ENCODE results near the gene ZNF175. TPM values are rescaled to one million over a fixed set of nuclear protein-coding genes. Genes with fewer than 3 reads are reported as not detected.

ZNF175 gene
- total RNA-seq (1 to 10 TPM; 4.5 to 5.1 TPM), total RNA-seq (7.3 to 17.0 reads per million in 2 donors)

DNA sequence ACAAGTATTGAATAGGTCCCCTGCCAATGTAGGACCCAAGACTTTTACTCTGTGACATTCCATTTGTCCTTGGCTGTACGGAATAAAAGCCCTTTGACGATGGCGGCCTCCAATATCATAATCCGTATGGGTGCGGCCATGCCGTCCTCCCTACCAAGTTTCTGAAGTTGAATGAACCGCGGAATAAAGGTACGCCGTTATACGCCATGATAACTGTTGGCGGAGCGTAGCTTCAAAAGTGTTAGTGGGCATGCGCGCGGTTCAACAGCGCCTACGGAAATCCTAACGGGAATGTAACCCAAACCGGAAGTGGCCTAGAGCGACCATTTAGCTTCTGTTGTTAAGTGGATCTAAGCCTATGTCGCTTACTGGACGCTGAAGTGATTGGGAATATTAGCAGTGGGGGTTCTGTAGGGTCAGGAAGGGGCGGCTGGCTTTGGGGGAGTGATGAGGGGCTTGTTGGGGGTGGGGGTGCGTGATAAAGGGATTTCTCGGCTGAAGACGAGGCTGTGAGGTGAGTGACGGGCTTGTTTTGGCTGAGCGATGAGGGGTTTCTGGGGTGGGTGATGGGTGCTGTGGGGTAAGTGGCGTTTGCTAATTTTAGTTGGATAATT, at the start of gene ZNF175:
TSS of gene ZNF175 (plus strand) at position 322 of the 614 bp plus-strand sequence. CDS start 2,047 bp downstream, outside the sequence.
- no peaks in the 10 kb centered on the region for H3K9me3 ChIP-seq (ENCODE audit: control insufficient read depth, low read length, poor library complexity, severe bottlenecking)
- peak within 1 kb of the TSS; percentile 95 for H3K4me3 Mint-ChIP-seq
- H3K27me3 Mint-ChIP-seq = peaks cover 9% of the 10 kb centered on the region
- H3K27ac Mint-ChIP-seq = peak within 1 kb of the TSS; percentile 27
- no peaks in the 10 kb centered on the region for H3K36me3 Mint-ChIP-seq (ENCODE audit: low read depth)
- peak; percentile 96 for ATAC-seq
- DNase-seq = peak; percentile 54 to 69 (median 57)
- peaks cover 20% of the 10 kb centered on the region for H3K4me1 Mint-ChIP-seq

DNA sequence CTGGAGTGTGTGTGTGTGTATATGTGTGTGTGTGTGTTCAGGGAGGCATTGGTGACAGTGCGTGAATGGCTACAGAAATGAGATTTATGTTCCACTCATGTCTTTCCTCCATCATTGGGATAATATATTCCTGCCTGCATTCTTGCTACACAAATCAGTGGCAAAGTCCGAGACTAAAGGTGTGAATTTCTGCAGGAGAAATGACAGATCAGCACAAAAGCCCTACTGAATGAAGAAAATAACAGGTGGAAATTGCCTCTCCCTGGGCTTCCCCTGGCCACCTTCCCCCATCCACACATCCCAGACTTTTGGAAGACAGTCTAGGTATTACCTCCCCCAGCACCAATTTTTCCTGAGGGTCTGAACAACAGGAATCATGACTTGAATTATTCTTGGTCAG, 49.7 kb upstream of the ZNF175 start:
- ATAC-seq (no peak), DNase-seq (no peak)
- no peaks in the 10 kb centered on the region for H3K9me3 ChIP-seq (ENCODE audit: control insufficient read depth, low read length, poor library complexity, severe bottlenecking)
- no peak overlapping the region for H3K4me3 Mint-ChIP-seq
- peaks cover 10% of the 10 kb centered on the region for H3K36me3 Mint-ChIP-seq (ENCODE audit: low read depth)
- peaks cover 65% of the 10 kb centered on the region for H3K27me3 Mint-ChIP-seq
- H3K4me1 Mint-ChIP-seq = no peaks in the 10 kb centered on the region
- no peak overlapping the region for H3K27ac Mint-ChIP-seq

DNA sequence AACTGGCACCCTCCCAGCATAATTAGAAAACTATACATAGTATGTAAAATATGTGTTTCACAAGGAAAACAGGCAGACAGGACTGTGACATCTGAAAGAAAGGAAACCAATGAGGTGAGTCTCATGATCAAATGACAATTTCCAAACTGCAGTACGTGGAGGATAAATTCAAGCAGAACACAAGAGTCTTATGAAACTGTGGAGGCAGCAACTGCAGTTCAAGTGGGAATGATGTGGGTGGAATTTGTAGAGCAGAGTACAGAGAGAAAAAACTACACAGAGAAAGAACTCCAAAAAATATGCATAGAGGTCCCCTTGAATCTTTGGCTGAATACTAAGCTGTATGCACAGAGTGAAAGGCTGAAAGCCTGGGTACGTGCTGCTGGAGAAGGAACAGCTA, 49.3 kb upstream of the ZNF175 start:
- Mint-ChIP-seq H3K36me3 (ENCODE audit: low read depth) (peaks cover 10% of the 10 kb centered on the region), H3K27me3 (peaks cover 65% of the 10 kb centered on the region), H3K27ac (no peak overlapping the region), H3K4me1 (no peaks in the 10 kb centered on the region), H3K4me3 (no peak overlapping the region)
- no peak for ATAC-seq
- no peaks in the 10 kb centered on the region for H3K9me3 ChIP-seq (ENCODE audit: control insufficient read depth, low read length, poor library complexity, severe bottlenecking)
- DNase-seq = no peak

DNA sequence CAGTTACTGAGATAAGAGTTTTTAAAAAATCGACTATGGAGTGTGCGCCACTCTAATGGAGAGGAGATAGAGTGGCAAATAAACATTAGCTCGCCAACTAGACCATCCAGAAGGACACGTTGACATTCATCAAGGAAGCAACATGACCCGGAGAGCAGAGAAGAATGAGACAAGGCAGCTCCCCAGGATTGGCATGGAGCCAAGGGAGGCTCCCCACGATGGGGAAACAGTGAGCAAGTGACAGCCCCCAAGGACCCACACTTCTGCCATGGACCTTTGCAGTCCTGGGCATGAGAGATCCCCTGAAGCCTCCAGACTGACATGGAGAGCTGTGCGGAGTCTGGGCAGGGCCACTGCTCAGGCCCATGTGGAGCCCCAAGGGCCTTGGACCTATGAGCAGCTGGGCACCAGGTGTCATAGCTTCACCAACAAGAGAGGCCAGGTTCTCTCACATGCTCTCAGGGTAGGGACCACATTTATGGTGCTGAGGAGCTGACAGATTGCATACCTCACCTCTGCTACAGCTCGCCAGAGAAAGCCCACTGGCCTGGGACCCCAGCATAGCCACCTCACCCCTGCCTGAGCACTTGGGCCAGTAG, 46.3 kb upstream of the ZNF175 start:
- no peak overlapping the region for H3K4me3 Mint-ChIP-seq

DNA sequence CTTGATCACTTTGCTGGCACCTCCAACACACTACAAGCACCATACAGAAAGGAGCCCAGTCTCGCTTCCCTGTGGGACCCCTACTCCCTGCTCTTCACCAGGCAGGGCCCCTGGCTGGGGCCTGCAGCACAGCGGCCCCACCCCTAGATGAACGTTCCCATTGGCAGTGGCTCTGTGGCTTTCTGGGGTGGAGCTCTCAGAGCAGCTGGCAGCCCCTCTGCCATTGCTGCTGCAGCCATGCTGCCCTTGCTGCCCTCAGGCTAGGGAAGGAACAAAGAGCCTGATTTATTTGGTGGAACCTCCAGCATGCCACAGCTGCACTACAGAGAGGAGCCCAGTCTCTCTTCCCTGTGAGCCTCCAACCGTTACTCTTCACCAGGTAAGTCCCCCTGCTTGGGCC, 45.4 kb upstream of the ZNF175 start:
- H3K27me3 Mint-ChIP-seq = peaks cover 81% of the 10 kb centered on the region
- ATAC-seq = no peak

More for the DNA sequence above, 46.3 kb upstream of the ZNF175 start:
- Mint-ChIP-seq H3K36me3 (ENCODE audit: low read depth) (peaks cover 7% of the 10 kb centered on the region), H3K27ac (no peak overlapping the region), H3K4me1 (no peaks in the 10 kb centered on the region), H3K27me3 (peaks cover 73% of the 10 kb centered on the region)
- no peaks in the 10 kb centered on the region for H3K9me3 ChIP-seq (ENCODE audit: control insufficient read depth, low read length, poor library complexity, severe bottlenecking)
- DNase-seq = no peak
- ATAC-seq = no peak

DNA sequence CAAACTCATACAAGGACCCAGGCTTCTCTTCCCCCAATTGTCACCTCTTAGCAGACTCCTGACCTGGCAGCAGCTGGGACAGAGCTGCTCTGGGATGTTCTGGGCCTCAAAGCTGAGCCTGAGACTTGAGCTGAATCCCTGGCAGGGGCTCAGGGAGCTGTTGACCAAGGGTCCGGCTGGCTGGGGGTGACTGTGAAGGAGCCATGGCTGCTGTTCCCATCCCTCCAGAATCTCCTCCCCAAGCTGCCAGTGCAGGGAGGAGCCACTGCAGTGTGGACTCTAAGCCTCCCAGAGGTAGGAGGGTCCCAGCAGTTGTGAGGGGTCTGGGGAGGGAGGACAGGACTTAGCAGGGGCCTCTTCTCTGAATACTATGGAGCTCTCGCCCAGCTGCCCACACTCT, 41.8 kb upstream of the ZNF175 start:
- Mint-ChIP-seq H3K36me3 (ENCODE audit: low read depth) (no peaks in the 10 kb centered on the region), H3K4me1 (no peaks in the 10 kb centered on the region), H3K27ac (no peak overlapping the region), H3K27me3 (peaks cover 74% of the 10 kb centered on the region), H3K4me3 (no peak overlapping the region)
- DNase-seq (no peak), ATAC-seq (no peak)
- H3K9me3 ChIP-seq (ENCODE audit: control insufficient read depth, low read length, poor library complexity, severe bottlenecking) = no peaks in the 10 kb centered on the region

More for the DNA sequence above, 45.4 kb upstream of the ZNF175 start:
- H3K9me3 ChIP-seq (ENCODE audit: control insufficient read depth, low read length, poor library complexity, severe bottlenecking) = no peaks in the 10 kb centered on the region
- Mint-ChIP-seq H3K36me3 (ENCODE audit: low read depth) (peaks cover 7% of the 10 kb centered on the region), H3K4me3 (no peak overlapping the region), H3K4me1 (no peaks in the 10 kb centered on the region), H3K27ac (no peak overlapping the region)
- DNase-seq = no peak

DNA sequence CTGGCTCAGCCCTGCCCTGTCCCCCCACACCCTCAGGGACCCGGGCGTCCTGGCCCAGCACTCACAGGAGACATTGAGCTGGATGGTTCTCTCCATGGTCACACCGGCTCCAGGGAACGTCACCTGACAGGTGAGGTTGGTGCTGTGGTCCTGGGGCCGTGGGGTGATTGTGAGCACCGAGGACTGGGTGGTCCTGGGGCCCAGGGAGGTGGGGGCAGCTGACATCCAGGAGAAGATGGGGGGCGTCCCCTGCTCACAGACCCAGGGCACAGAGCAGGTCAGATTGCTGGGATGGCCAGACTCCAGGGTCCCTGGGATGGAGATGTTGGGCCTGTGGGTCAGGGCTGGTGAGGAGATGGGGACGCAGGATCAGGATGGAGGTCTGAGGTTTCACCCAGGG, 40.5 kb upstream of the ZNF175 start:
- Mint-ChIP-seq H3K27me3 (peaks cover 69% of the 10 kb centered on the region), H3K36me3 (ENCODE audit: low read depth) (no peaks in the 10 kb centered on the region), H3K4me1 (no peaks in the 10 kb centered on the region), H3K4me3 (no peak overlapping the region), H3K27ac (no peak overlapping the region)
- DNase-seq (no peak), ATAC-seq (no peak)
- no peaks in the 10 kb centered on the region for H3K9me3 ChIP-seq (ENCODE audit: control insufficient read depth, low read length, poor library complexity, severe bottlenecking)

DNA sequence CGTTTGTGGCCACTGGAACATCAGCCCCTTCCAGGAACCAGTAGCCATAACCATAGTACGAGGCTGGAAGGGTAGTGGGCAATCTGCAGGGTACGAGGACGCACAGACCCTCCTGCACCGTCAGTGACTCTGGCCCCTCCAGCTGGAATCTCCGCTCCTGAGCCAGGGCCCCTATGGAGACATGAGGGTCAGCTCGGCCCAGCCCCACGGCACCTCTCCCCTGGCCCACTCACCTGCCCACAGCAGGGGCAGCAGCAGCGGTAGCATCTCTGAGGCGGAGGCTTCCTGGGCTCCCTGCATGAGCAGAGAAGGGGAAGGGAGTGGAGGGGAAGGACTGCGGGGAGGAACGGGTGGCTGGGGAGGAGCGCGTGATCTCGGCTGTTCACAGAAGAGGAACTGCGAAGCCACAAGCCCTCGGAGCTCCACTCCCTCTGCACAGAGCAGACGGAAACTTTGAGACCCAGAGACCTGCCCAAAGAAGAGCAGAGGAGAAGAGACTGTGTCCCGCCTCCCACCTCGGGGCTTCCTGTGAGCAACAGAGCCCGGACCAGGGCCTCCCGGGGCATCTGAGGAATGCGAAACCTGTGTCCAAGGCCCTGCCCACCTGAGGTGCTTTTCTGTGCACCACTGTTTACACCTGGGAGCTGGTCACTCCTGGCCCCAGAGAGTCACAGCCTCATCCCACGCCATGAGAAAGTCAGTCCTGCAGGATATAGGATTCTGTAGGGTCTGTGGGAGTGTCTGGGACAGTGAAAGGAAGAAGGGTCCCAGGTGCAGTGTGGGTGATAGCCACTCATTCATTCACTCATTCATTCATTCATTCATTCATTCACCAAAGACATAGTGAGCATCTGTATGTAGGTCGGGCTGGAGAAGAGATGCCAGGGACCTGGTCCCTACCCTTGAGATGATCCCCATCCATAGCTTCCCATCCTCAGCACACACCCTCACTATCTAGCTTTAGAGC, 39.5 kb upstream of the ZNF175 start, which contains the start of gene SIGLEC6:
TSS of gene SIGLEC6 (minus strand) at position 322 of the 967 bp plus-strand sequence. CDS start at position 300, 22 bp downstream.
- Mint-ChIP-seq H3K27me3 (peaks cover 69% of the 10 kb centered on the region), H3K36me3 (ENCODE audit: low read depth) (no peaks in the 10 kb centered on the region), H3K27ac (no peak within 1 kb of the TSS), H3K4me1 (no peaks in the 10 kb centered on the region), H3K4me3 (no peak within 1 kb of the TSS)
- no peak for DNase-seq
- peak; percentile 66 for ATAC-seq
- no peaks in the 10 kb centered on the region for H3K9me3 ChIP-seq (ENCODE audit: control insufficient read depth, low read length, poor library complexity, severe bottlenecking)

DNA sequence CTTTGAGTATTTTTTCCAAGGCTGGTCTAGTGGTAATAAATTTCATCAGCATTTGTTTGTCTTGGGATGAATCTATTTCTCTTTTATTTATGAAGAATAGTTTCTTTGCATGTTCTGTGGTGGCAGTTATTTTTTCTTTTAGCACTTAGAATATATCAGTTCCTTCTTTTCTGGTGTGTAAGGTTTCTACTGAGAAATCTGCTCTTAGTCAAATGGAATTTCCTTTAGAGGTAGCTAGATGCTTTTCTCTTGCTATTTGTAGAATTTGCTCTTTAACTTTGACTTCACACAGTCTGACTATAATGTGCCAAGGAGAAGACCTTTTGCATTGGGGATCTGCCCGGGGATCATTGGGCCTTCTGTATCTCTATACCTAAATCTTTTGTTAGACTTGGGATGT, 35.5 kb upstream of the ZNF175 start:
- no peak overlapping the region for H3K4me3 Mint-ChIP-seq
- ATAC-seq (no peak), DNase-seq (no peak)
- H3K36me3 Mint-ChIP-seq (ENCODE audit: low read depth) = no peaks in the 10 kb centered on the region
- H3K9me3 ChIP-seq (ENCODE audit: control insufficient read depth, low read length, poor library complexity, severe bottlenecking) = no peaks in the 10 kb centered on the region
- H3K4me1 Mint-ChIP-seq = no peaks in the 10 kb centered on the region
- no peak overlapping the region for H3K27ac Mint-ChIP-seq
- H3K27me3 Mint-ChIP-seq = peaks cover 65% of the 10 kb centered on the region

DNA sequence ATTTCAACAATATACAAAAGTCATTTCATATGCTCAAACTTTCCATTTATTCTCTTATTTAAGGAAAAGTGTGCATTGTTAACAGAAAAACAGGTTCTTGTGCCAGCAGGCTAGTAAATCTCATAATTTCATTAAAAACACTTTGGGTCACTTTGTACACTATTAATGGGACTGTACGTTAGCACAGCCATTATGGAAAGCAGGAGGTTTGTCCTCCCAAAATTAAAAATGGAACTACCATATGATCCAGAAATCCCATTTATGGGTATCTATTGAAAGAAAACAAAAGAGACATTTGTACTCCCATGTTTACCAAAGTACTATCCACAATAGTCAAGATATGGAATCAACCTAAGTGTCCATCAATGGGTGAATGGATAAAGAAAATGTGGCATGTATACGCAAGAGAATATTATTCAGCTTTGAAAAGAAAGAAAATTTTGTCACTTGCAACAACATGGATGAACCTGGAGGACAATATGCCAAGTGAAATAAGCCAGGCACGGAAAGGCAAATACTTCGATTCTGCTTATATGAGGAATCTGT, 31.2 kb upstream of the ZNF175 start:
- H3K4me3 Mint-ChIP-seq = no peak overlapping the region
- H3K4me1 Mint-ChIP-seq = no peaks in the 10 kb centered on the region
- ATAC-seq = no peak
- H3K9me3 ChIP-seq (ENCODE audit: control insufficient read depth, low read length, poor library complexity, severe bottlenecking) = no peaks in the 10 kb centered on the region
- no peak overlapping the region for H3K27ac Mint-ChIP-seq
- no peak for DNase-seq
- H3K27me3 Mint-ChIP-seq = peaks cover 72% of the 10 kb centered on the region
- peaks cover 2% of the 10 kb centered on the region for H3K36me3 Mint-ChIP-seq (ENCODE audit: low read depth)

DNA sequence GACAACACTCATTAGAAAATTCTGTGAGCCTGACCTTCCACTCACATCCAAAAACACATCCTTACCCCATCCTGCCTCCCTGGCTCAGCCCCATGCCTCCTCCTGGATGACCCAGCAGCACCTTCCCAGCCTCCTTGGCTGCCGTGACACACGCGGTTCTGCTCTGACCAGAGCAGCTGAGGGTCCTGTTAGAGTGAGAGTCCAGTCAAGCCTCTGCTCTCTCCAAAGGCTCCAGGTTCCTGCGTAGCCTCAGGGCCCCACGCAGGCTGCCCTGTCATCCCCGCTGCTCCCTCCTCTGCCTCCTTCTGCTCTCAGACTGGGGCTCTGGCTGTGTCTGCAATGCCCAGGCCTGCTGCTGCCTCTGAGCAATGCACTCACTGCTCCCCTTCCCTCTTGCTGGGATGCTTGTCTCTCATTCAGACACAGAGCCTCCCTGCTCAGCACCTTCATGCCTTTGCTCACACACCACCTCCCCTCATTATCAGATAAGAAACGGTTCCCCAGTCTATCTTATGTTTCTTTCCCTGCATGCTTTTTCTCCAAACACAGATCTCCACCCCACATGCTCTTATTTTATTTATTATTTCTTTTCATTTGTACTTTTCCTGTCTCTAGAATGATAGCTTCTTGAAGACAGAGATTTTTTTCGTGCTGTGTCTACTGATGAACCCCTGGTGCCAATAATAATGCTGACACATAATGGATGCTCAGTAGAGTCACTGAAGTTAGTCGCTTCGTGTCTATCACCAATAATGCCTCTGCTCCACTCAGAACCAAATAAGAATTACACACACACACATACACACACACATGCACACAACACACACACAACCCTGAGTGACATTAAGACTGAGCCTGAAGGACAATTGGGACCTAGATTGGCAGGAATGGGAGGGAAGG, 29.4 kb upstream of the ZNF175 start:
- H3K9me3 ChIP-seq (ENCODE audit: control insufficient read depth, low read length, poor library complexity, severe bottlenecking) = no peaks in the 10 kb centered on the region
- Mint-ChIP-seq H3K36me3 (ENCODE audit: low read depth) (peaks cover 2% of the 10 kb centered on the region), H3K27me3 (peaks cover 73% of the 10 kb centered on the region), H3K4me3 (no peak overlapping the region), H3K4me1 (no peaks in the 10 kb centered on the region), H3K27ac (no peak overlapping the region)
- ATAC-seq = no peak
- DNase-seq = no peak

DNA sequence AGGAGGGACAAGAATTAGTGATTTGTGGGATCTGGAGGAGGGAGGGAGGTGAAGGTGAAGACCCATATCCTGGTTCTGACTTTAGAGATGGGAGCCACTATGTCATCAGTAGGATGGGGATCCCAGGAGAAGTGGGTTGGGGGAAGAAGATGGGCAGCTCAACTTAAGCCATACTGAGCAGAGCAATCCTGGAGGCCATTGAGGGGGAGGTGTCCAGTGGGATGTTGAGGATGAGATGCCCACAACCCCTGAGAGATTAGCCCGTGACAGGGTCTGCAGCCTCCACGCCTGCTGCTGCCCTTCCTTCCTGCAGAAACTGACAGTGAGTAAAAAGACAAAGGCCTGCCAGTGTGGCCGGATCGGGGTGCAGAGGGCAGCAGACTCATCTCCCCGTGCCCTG, 28.4 kb upstream of the ZNF175 start:
- no peak overlapping the region for H3K27ac Mint-ChIP-seq
- ATAC-seq (no peak), DNase-seq (no peak)
- no peak overlapping the region for H3K4me3 Mint-ChIP-seq
- peaks cover 77% of the 10 kb centered on the region for H3K27me3 Mint-ChIP-seq
- H3K36me3 Mint-ChIP-seq (ENCODE audit: low read depth) = peaks cover 2% of the 10 kb centered on the region
- no peaks in the 10 kb centered on the region for H3K9me3 ChIP-seq (ENCODE audit: control insufficient read depth, low read length, poor library complexity, severe bottlenecking)
- peaks cover 2% of the 10 kb centered on the region for H3K4me1 Mint-ChIP-seq
